NCI-H748 (cell line): ENCODE data around the gene MAN2A1.
"Not testable (repeated sequence)": the region's sequence is repeated elsewhere in the genome, so short reads cannot be mapped to it uniquely, and the experiment has no call there.

Experiments used
- DNase-seq: peaks from one replicate; lab custom pipeline; 2025; ENCODE audit not compliant: unreplicated experiment; lab: John Stamatoyannopoulos, UW

The MAN2A1 gene

GRCh38 chr5:109859537-109859936 lies 169.8 kb downstream of the MAN2A1 start:
- DNase-seq, result no peak

GRCh38 chr5:109862301-109862700 lies 172.6 kb downstream of the MAN2A1 start:
- no peak for DNase-seq

- DNase-seq, result no peak
Measured at GRCh38 chr5:109863752-109864151, 174.0 kb downstream of the MAN2A1 start.

GRCh38 chr5:109865637-109866036 lies 175.9 kb downstream of the MAN2A1 start:
- peak; percentile 6 for DNase-seq

DNA sequence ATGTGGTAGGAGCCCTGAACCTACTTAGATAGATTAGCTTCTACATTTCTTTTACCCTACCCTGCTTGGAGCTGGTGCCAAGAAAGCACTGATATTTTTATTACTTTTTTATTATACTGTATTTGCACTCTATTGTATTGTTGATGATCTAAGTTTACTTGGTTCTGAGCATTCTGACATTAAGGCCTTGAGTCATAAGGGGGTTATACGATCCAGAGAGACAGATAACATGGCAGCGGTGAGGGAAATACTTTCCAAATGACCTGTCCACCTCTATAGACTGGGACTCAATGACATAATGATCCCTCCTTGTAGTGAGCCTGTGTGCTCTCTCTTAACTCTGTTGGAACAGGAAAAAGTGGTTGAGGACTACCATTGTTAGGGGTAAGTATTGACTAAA lies 176.3 kb downstream of the MAN2A1 start:
- no peak for DNase-seq

DNA sequence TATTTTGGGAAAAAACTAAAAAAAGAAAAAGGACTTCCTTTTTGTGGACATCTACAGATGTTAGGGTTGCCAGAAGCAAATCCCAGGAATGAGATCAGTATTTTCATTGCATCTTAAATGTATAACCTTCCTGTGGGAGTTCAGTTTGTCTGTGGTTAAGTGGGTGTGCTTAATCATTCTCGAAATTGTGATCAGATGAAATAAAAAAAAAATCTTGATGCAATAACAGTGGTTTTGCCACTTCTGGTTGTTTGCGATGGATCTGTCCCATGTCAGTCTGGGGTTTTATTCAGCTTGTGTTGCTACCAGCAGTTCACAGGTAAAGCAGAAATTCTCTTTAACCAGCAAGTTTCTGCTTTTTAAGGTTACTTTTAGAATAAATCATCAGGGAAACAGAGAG lies 179.0 kb downstream of the MAN2A1 start:
- no peak for DNase-seq

DNA sequence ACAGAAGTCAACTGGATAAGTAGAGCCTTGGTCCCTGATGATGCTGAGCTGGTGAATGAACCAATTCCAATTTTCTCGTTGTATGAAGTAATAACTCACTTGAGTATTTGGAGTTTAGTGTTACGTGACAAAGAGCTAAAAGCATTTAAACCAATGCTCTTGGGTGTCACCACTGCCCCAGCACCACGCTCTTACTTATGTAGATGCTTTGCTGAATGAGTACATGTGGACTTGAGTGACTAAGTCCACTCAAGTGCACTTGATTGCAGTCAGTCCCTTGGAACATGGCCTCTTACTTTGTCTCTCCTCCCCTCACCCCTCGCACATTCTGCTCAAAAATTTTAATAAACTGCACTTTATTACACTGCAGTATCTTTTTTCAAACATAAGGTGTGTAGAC lies 184.0 kb downstream of the MAN2A1 start:
- no peak for DNase-seq

GRCh38 chr5:109874108-109874507 lies 184.4 kb downstream of the MAN2A1 start:
- no peak for DNase-seq

- no peak for DNase-seq
Measured at GRCh38 chr5:109876030-109876725, 186.5 kb downstream of the MAN2A1 start.

DNA sequence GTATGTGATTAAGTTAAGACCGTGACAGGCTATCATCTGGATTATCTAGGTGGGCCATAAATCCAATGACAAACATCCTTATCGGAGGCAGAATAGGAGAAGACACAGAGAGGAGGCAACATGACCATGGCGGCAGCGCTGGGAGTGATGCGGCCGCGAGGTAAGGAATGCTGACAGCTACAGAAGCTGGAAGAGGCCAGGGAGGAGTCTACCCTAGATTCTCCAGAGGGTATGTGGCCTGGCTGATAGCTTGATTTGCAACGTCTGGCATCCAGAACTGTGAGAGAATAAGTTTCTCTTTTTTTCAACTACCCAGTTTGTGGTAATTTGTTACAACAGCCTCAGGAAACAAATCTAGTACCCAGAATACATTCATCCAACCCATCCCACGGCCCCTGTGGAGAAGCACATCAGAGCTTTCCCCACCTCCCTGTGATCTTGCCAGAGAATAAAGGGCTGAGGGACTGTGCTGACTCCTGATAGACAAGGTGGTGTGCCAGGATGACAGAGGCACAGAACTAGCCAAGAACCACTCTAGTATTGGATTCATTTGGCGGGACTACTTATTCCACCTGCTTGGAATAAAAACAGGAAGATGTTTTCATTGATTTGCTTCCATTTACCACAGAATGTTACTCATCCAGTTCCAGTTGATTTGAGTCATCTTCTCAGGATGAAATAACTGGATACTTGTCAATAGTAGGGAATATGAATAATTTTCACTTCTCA lies 187.4 kb downstream of the MAN2A1 start:
- DNase-seq, result no peak

- no peak for DNase-seq
Measured at GRCh38 chr5:109877670-109878045, 187.9 kb downstream of the MAN2A1 start.

DNA sequence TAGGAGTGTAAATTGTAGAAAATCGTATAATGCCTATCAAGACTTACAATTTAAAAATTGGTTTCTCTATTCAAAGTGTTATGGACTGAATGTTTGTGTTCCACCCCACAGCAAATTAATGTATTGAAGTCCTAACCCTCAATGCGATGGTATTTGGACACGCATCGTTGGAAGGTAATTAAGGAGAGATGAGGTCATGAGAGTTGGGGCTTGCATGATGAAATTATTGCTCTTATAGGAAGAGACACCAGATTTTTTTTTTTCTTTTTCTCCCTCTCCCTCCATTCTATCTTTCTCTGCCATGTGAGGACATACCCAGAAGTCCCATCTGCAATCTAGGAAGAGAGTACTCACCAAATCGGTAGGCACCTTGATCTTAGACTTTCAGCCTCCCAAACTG lies 189.2 kb downstream of the MAN2A1 start:
- no peak for DNase-seq

DNA sequence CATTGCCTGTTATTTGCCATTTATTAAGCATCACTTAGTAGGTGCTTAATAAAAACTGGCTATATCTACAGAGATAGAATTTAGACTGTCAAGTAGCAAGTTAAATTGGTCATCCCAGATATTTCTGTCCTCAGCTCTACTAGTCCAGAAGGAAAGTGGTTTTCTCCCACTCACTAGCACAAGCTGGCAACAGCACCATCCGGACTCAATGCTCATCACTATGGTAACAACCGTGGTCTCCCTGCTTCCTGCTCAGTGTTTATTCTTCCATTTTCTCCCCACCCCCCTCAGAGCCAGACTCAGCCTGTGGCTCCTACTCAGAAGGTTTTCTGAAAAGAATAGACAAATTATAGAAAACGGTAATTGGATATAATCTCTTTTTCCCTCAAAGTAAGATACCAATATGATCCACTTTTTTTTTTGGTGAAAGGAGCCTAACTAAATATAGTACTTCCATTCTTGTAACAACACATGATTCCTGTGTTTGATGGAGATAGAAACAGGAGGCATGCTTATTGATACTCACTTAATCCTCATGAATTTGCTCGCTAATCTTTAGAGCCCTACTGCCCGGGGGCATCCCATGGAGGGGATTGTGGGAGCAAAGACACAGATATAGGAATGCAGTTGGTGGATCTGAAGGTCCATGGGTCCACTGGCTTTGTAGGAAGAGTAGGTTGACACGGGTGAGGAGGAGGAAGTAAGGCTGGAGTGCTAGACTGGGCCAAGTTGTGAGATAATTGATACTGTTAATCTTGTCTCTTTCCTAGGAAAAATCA lies 191.4 kb downstream of the MAN2A1 start:
- peak; percentile 68 for DNase-seq

- DNase-seq, result no peak
Measured at GRCh38 chr5:109882546-109882945, 192.8 kb downstream of the MAN2A1 start.

- DNase-seq, result no peak
Measured at GRCh38 chr5:109884676-109885075, 194.9 kb downstream of the MAN2A1 start.

GRCh38 chr5:109885205-109885604 lies 195.5 kb downstream of the MAN2A1 start:
- no peak for DNase-seq

- DNase-seq, result no peak
Measured at GRCh38 chr5:109888989-109889388, 199.3 kb downstream of the MAN2A1 start.

DNA sequence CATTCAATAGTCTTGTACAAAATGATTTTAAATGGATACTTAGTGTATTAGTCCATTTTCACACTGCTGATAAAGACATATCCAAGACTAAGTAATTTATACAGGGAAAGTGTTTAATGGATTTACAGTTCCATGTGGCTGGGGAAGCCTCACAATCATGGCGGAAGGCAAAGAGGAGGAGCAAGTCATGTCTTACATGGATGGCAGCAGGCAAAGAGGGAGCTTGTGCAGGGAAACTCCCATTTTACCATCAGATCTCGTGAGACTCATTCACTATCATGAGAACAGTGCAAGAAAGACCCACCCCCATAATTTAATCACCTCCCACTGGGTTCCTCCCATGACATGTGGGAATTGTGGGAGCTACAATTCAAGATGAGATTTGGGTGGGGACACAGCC lies 203.5 kb downstream of the MAN2A1 start:
- not testable (repeated sequence) for DNase-seq

- DNase-seq, result no peak
Measured at GRCh38 chr5:109898269-109899162, 208.8 kb downstream of the MAN2A1 start.

GRCh38 chr5:109899163-109899535 lies 209.4 kb downstream of the MAN2A1 start:
- DNase-seq, result no peak

- DNase-seq, result no peak
Measured at GRCh38 chr5:109900461-109900860, 210.7 kb downstream of the MAN2A1 start.
